CD4-positive, alpha-beta T cell treated with Interleukin-4 for 4 hours (primary cell): ENCODE measurements around the gene SLC2A9.
"Not testable (repeated sequence)": the region's sequence is repeated elsewhere in the genome, so short reads cannot be mapped to it uniquely, and the experiment has no call there.

ENCODE experiments used
- DNase-seq: peaks from one replicate; pipeline ENCODE4 v3.0.0-alpha.2; 2020

Gene SLC2A9

DNA sequence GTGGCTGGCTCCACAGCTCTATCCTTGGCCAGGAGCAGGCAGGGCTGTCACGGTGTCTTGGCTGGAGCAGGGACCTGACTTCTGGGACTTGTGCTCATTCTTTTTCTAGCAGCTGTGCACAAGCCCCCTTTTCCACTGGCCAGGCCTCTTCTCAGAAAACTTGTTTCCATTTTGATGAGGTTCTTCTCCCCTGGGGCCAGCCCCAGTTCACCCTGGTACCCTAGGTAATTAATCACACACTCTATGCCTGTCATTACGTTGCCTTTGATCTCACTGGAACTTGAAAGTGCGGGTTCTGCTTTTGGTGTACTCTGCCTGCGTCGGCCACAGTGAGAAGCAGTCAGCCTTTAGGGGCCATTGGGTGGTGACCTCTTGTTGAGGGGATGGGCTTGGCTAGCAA, 213.2 kb downstream of the SLC2A9 start:
- DNase-seq, result no peak

DNA sequence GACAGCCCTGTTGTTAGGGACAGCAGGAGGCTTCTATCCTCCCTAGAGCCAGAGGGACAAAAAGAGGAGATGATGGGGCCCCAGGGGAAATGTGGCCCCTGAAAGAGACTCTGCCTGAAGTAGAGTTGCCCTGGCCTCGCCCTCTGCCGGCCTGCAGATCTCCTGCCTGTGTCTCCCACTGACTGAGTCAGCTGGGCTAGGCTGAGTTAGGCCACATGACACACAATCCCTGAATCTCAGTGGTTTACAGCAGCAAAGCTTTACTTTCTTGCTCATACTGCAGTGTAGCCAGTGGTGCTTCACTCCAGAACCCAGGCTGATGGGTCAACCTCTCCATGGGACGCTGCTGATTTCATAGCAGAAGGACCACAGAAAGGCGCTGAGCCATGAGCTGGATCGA, 216.4 kb downstream of the SLC2A9 start:
- no peak for DNase-seq

DNA sequence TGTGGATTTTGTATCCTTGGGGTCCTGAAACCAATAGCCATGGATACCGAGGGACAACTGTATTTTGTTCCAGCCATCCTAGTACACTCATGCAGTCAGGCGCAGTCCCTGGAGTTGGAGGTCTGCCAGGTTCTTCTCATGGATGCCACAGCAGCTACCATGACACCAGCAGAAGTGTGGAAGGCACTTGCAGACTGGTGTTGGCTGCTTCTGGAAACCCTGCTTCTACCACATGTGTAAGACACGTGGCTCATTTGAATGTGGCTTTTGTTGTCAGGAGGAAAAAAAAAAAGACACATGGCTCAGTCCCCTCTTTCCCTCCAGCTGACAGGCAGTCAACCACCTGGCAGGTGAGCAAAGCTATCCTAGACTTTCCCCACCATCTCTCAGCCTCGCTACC, 220.4 kb downstream of the SLC2A9 start:
- DNase-seq, result no peak

DNA sequence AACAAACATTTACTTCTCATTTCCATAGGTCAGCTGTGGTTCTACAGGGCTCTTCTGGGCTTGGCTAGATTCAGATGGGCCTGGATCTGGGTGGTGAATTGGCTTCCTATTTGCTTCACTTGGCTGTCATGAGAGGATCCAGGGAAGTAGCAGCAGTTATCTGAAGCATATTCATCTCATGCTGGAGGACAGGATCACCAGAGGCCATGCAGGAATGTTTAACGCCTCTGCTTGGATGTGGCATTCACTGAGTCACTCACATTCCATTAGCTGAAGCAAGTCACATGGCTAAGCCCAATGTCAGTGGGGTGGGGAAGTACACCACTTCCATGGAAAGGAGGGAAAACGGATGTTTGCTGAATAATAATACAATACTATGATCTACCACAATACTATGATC, 224.7 kb downstream of the SLC2A9 start:
- DNase-seq, result not testable (repeated sequence)

DNA sequence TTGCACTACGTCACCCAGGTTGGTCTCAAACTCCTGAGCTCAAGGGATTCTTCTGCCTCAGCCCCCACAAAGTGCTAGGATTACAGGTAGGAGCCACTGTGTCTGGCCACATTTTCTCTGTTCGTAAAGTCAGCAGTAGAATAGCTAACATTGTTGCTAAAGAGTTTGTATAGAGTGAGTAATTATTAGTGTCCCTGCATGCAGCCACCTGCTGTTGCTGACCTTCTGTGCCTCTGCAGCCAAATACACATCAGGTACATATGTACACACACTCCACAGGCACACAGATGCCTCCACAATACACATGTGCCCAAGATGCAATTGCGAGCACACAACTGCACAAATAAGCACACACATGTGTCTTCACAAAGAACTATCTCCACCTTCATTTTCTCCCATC, 228.9 kb downstream of the SLC2A9 start:
- no peak for DNase-seq

DNA sequence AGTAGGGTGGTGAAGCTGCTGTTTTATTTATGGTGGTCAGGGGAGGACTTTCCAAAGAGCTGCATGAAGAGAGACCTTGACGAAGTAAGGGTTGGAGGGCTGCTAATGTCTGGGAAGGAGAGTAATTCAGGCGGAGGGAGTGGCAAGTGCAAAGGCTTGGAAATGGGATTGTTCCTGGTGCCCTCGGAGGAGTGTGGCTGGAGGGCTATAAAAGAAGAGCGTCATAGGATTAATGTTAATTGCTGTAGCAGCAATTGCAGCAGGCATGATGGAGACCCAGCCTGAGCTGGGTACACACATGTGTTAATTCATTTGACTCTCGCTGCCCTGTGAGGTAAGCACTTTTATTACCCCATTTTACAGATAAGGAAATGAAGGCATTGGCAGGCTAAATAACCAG, 235.4 kb downstream of the SLC2A9 start:
- DNase-seq, result not testable (repeated sequence)

DNA sequence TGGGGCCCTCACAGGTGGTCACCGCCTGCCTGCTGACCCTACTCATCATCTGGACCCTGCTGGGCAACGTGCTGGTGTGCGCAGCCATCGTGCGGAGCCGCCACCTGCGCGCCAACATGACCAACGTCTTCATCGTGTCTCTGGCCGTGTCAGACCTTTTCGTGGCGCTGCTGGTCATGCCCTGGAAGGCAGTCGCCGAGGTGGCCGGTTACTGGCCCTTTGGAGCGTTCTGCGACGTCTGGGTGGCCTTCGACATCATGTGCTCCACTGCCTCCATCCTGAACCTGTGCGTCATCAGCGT, 239.2 kb downstream of the SLC2A9 start:
- DNase-seq, result no peak

DNA sequence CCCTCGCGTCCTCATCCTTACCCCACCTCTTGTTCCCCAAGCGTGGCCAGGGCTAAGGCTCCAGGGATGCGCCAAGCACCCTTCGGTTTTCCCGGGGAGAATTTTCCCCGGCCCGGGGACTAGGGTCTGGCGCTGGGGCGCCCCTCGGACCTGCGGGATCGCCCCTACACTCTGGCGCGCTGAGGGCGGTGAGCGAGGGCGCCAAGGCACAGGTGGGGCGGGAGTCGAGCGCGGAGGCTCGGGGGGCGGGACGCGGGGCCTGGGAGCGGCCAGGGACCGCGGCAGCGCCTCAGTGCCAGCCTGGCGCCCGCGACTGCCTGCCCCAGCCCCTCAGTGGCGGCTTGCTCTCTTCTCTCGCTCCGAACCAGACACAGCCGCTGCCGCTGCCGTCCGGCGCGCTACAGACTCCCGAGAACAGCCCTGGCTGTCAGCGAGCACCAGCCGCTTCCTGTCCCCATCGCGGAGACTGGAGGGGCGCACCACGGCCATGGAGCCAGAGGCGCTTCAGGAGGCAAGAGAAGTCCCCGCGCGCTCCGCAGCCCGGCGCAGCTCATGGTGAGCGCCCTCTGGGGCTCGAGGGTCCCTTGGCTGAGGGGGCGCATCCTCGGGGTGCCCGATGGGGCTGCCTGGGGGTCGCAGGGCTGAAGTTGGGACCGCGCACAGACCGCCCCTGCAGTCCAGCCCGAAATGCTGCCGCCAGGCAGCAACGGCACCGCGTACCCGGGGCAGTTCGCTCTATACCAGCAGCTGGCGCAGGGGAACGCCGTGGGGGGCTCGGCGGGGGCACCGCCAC, 239.8 kb downstream of the SLC2A9 start, which contains the start of gene DRD5:
Gene DRD5, plus strand, starts transcription at position 292 of the 793 bp plus-strand sequence. Its CDS starts 396 bp downstream, at position 688.
- no peak for DNase-seq
